Lower leg skin (tissue), 3 donors: ENCODE results near the gene EPHB2.

Experiments
- CTCF ChIP-seq, 3 donors: fragments of 450-650 bp; IDR thresholded peaks; one replicate each; pipeline ENCODE4 v1.5.1; 2016; ENCODE audit warnings: antibody characterized with exemption in 3 of 3, mild to moderate bottlenecking in 3 of 3, moderate library complexity in 2 of 3
- POLR2A ChIP-seq, 2 donors: fragments of 450-650 bp; IDR thresholded peaks; one replicate each; pipeline ENCODE4 v1.6.1; 2016 to 2017; ENCODE audit warnings: antibody characterized with exemption in 2 of 2, mild to moderate bottlenecking in 1 of 2, moderate library complexity in 1 of 2

DNA sequence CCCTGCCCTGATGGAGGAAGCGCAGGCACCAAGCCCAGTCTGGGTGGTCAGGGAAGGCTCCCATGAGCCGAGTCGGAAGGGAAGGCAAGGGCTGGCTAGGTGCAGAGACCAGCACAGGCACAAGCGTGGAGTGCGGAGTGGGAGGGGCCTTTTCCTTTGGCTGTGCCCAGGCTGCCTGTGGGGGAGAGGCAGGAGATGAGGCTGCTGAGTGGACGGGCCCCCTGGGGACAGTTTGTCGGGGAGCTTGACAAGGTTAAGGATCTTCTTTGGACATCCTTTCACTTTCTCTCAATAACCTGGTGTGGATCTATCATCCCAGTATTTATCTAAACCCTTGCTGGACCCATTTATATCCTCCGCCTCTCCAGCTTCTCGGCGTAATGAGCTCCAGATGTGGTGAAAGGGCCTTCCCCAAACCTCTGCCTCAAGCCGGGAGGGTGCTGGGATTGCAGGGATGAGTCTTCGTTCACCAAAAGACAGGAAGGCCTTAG, 42.9 kb downstream of the EPHB2 start:
- no peak for TF ChIP-seq CTCF (IDR thresholded peaks at IDR 0.05)
- no peak for TF ChIP-seq POLR2A (IDR thresholded peaks at IDR 0.05)
